ENCODE results near the gene LEFTY1.

Gene LEFTY1

DNA sequence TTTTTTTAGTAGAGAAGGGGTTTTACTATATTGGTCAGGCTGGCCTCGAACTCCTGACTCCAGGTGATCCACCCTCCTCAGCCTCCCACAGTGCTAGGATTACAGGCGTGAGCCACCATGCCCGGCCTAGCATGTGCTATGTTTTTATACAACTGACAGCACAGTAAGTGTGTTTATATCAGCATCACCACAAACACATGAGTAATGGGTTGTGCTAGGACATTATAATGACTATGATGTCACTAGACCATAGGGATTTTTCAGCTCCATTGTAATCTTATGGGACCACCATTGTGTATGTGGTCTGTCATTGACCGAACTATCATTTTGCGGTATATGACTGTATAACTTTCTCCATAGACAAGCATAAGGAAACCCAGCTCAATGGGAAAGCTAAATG, 45.8 kb upstream of the LEFTY1 start:
- no peak overlapping the region for H3K9ac ChIP-seq (ENCODE audit: low read depth, low read length, poor library complexity)
- no peaks in the 10 kb centered on the region for H3K36me3 ChIP-seq (replicated peaks in 1 of 2; ENCODE audit: control insufficient read depth in 2 of 2, insufficient read depth in 2 of 2, low read length in 2 of 2)
- WGBS, 2 donors (ENCODE audit: extremely low coverage in 2 of 2, insufficient read length in 2 of 2, insufficient replicate concordance in 1 of 2): no CpG with 5 or more reads among the region's 5 CpGs
- no peak for DNase-seq (ENCODE audit: low spot score)
- no peak overlapping the region for H3K14ac ChIP-seq (ENCODE audit: low read length)
- peaks cover 0 to 3% (median 2%) of the 10 kb centered on the region in 3 experiments for H3K27me3 ChIP-seq (ENCODE audit: control insufficient read depth in 3 of 3, insufficient read depth in 3 of 3, low read depth in 1 of 3, low read length in 3 of 3)
- peaks cover 0 to 1% of the 10 kb centered on the region in 2 donors for H3K4me1 ChIP-seq (ENCODE audit: control insufficient read depth in 2 of 2, insufficient read depth in 1 of 2, low read depth in 1 of 2, low read length in 2 of 2)
- no peak overlapping the region for H3K4ac ChIP-seq (ENCODE audit: low read length)
- H3K9me3 ChIP-seq (replicated peaks in 1 of 2; ENCODE audit: control insufficient read depth in 2 of 2, insufficient read depth in 1 of 2, low read depth in 1 of 2, low read length in 2 of 2): no peaks in the 10 kb centered on the region
- no peak overlapping the region for H4K91ac ChIP-seq (ENCODE audit: low read depth, low read length, poor library complexity)
- no peaks in the 10 kb centered on the region for H3K79me1 ChIP-seq (ENCODE audit: low read depth, low read length)
- no peak overlapping the region for H4K8ac ChIP-seq (ENCODE audit: low read depth, low read length)
- no peak overlapping the region for H2BK5ac ChIP-seq (ENCODE audit: low read length)
- peak overlapping the region; percentile 98 for H3K23ac ChIP-seq (ENCODE audit: low read depth, low read length, poor library complexity)
- no peak overlapping the region for H3K4me2 ChIP-seq (ENCODE audit: insufficient read depth, low read length, poor library complexity, severe bottlenecking)
- no peak overlapping the region for H2BK120ac ChIP-seq (ENCODE audit: low read depth, low read length)
- H2AK5ac ChIP-seq (ENCODE audit: low read depth, low read length): no peak overlapping the region
- no peak overlapping the region for H3K4me3 ChIP-seq (ENCODE audit: low read length in 2 of 2)
- H2AFZ ChIP-seq (ENCODE audit: low read length): no peak overlapping the region
- H3K27ac ChIP-seq (replicated peaks; ENCODE audit: low read length): no peak overlapping the region
- H2BK12ac ChIP-seq (ENCODE audit: low read length): no peak overlapping the region
- no peak overlapping the region for H3K18ac ChIP-seq (ENCODE audit: low read length)
- no peak overlapping the region for H2BK15ac ChIP-seq (ENCODE audit: low read length)

DNA sequence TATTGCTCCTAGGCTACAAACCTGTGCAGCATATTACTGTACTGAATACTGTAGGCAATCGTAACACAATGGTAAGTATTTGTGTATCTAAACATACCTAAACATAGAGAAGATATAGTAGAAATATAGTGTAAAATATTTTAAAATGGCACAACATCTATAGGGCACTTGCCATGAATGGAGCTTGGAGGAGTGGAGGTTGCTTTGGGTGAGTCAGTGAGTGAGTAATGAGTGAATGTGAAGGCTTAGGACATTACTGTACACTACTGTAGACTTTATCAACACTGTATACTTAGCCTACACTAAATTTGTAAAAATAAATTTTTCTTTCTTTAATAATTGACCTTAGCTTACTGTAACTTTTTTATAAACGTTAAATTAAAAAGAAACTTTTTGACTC, 44.1 kb upstream of the LEFTY1 start:
- H2BK15ac ChIP-seq (ENCODE audit: low read length): no peak overlapping the region
- no peak for DNase-seq (ENCODE audit: low spot score)
- no peak overlapping the region for H2AFZ ChIP-seq (ENCODE audit: low read length)
- H3K4me3 ChIP-seq (ENCODE audit: low read length in 2 of 2): no peak overlapping the region
- H2BK12ac ChIP-seq (ENCODE audit: low read length): no peak overlapping the region
- H3K27ac ChIP-seq (replicated peaks; ENCODE audit: low read length): no peak overlapping the region
- H3K4me1 ChIP-seq (ENCODE audit: control insufficient read depth in 2 of 2, insufficient read depth in 1 of 2, low read depth in 1 of 2, low read length in 2 of 2): peaks cover 0 to 1% of the 10 kb centered on the region in 2 donors
- no peaks in the 10 kb centered on the region for H3K9me3 ChIP-seq (replicated peaks in 1 of 2; ENCODE audit: control insufficient read depth in 2 of 2, insufficient read depth in 1 of 2, low read depth in 1 of 2, low read length in 2 of 2)
- no peaks in the 10 kb centered on the region for H3K36me3 ChIP-seq (replicated peaks in 1 of 2; ENCODE audit: control insufficient read depth in 2 of 2, insufficient read depth in 2 of 2, low read length in 2 of 2)
- no peak overlapping the region for H3K18ac ChIP-seq (ENCODE audit: low read length)
- no peaks in the 10 kb centered on the region for H3K27me3 ChIP-seq (ENCODE audit: control insufficient read depth in 3 of 3, insufficient read depth in 3 of 3, low read depth in 1 of 3, low read length in 3 of 3)
- no CpG with 5 or more reads among the region's 2 CpGs for WGBS, 2 donors (ENCODE audit: extremely low coverage in 2 of 2, insufficient read length in 2 of 2, insufficient replicate concordance in 1 of 2)
- H3K4ac ChIP-seq (ENCODE audit: low read length): no peak overlapping the region
- no peak overlapping the region for H3K4me2 ChIP-seq (ENCODE audit: insufficient read depth, low read length, poor library complexity, severe bottlenecking)
- no peak overlapping the region for H3K9ac ChIP-seq (ENCODE audit: low read depth, low read length, poor library complexity)
- H2BK120ac ChIP-seq (ENCODE audit: low read depth, low read length): no peak overlapping the region
- no peak overlapping the region for H4K8ac ChIP-seq (ENCODE audit: low read depth, low read length)
- no peak overlapping the region for H4K91ac ChIP-seq (ENCODE audit: low read depth, low read length, poor library complexity)
- no peaks in the 10 kb centered on the region for H3K79me1 ChIP-seq (ENCODE audit: low read depth, low read length)
- H3K14ac ChIP-seq (ENCODE audit: low read length): no peak overlapping the region
- H2AK5ac ChIP-seq (ENCODE audit: low read depth, low read length): no peak overlapping the region
- no peak overlapping the region for H2BK5ac ChIP-seq (ENCODE audit: low read length)
- H3K23ac ChIP-seq (ENCODE audit: low read depth, low read length, poor library complexity): no peak overlapping the region

DNA sequence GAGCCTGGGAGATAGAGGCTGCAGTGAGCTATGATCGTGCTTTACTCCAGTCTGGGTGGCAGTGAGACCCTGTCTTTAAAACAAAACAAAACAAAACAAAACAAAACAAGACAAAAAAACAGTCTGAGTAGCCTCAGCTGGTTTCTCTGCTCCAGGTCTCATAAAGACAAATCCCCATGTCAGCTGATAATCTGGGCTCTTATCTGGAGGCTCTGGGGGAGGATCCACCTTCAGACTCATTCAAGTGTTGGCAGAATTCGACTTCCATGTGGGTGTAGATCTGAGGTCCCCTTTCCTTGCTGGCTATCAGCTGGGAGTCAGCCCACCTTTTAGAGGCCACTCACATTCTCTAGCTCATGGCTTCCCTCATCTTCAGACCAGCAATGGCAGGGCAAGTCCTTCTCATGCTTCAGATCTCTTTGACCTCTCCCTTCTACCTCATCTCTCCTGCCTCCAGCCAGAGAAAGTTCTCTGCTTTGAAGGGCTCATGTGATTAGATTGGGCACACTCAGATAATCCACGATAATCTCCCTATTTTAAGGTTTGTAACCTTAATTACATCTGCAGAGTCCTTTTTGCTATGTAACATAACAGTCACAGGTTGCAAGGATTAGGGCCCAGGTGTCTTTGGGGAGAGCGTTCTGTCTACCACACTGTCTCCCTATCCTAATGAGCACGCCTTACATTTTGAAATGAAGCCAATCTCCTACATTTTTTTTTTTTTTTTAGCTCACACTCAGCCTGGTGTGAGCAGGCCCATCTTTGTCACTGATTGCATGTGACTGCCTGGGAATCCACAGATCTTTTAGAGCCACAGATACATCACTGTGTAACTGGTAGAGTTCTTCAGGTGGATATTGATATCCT, 42.6 kb upstream of the LEFTY1 start:
- Histone ChIP-seq H3K4me3 (ENCODE audit: low read length in 2 of 2) (no peak overlapping the region), H3K9me3 (replicated peaks in 1 of 2; ENCODE audit: control insufficient read depth in 2 of 2, insufficient read depth in 1 of 2, low read depth in 1 of 2, low read length in 2 of 2) (no peaks in the 10 kb centered on the region), H3K23ac (ENCODE audit: low read depth, low read length, poor library complexity) (no peak overlapping the region), H3K79me1 (ENCODE audit: low read depth, low read length) (no peaks in the 10 kb centered on the region), H3K4ac (ENCODE audit: low read length) (no peak overlapping the region), H3K36me3 (replicated peaks in 1 of 2; ENCODE audit: control insufficient read depth in 2 of 2, insufficient read depth in 2 of 2, low read length in 2 of 2) (no peaks in the 10 kb centered on the region), H4K91ac (ENCODE audit: low read depth, low read length, poor library complexity) (no peak overlapping the region), H2BK12ac (ENCODE audit: low read length) (no peak overlapping the region), H3K4me1 (ENCODE audit: control insufficient read depth in 2 of 2, insufficient read depth in 1 of 2, low read depth in 1 of 2, low read length in 2 of 2) (peaks cover 0 to 1% of the 10 kb centered on the region in 2 donors), H3K27me3 (ENCODE audit: control insufficient read depth in 3 of 3, insufficient read depth in 3 of 3, low read depth in 1 of 3, low read length in 3 of 3) (no peaks in the 10 kb centered on the region), H2AFZ (ENCODE audit: low read length) (no peak overlapping the region), H3K9ac (ENCODE audit: low read depth, low read length, poor library complexity) (no peak overlapping the region), H3K18ac (ENCODE audit: low read length) (no peak overlapping the region), H2AK5ac (ENCODE audit: low read depth, low read length) (no peak overlapping the region), H3K4me2 (ENCODE audit: insufficient read depth, low read length, poor library complexity, severe bottlenecking) (no peak overlapping the region), H4K8ac (ENCODE audit: low read depth, low read length) (no peak overlapping the region), H2BK5ac (ENCODE audit: low read length) (no peak overlapping the region), H2BK120ac (ENCODE audit: low read depth, low read length) (no peak overlapping the region), H3K27ac (replicated peaks; ENCODE audit: low read length) (no peak overlapping the region), H2BK15ac (ENCODE audit: low read length) (no peak overlapping the region), H3K14ac (ENCODE audit: low read length) (no peak overlapping the region)
- WGBS, 2 donors (ENCODE audit: extremely low coverage in 2 of 2, insufficient read length in 2 of 2, insufficient replicate concordance in 1 of 2): no CpG with 5 or more reads among the region's 5 CpGs
- no peak for DNase-seq (ENCODE audit: low spot score)

DNA sequence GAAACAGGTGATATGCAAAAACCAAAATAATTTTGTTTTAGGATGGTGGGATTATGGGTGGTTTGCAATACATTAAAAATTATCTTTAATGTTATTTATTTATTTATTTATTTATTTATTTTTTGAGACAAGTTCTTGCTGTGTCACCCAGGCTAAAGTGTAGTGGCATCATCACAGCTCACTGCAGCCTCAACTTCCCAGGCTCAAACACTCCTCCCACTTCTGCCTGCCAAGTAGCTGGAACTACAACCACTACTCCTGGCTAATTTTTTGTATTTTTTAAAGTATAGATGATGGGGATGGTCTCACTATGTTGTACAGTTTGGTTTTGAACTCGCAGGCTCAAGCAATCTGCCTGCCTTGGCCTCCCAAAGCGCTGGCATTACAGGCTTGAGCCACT, 41.6 kb upstream of the LEFTY1 start:
- no peak overlapping the region for H3K27ac ChIP-seq (replicated peaks; ENCODE audit: low read length)

More for the DNA sequence above, 41.6 kb upstream of the LEFTY1 start:
- H3K4me2 ChIP-seq (ENCODE audit: insufficient read depth, low read length, poor library complexity, severe bottlenecking): no peak overlapping the region
- H2BK12ac ChIP-seq (ENCODE audit: low read length): no peak overlapping the region
- H2AK5ac ChIP-seq (ENCODE audit: low read depth, low read length): no peak overlapping the region
- H3K9me3 ChIP-seq (replicated peaks in 1 of 2; ENCODE audit: control insufficient read depth in 2 of 2, insufficient read depth in 1 of 2, low read depth in 1 of 2, low read length in 2 of 2): no peaks in the 10 kb centered on the region
- no peak overlapping the region for H2BK15ac ChIP-seq (ENCODE audit: low read length)
- H2BK120ac ChIP-seq (ENCODE audit: low read depth, low read length): no peak overlapping the region
- H3K27me3 ChIP-seq (ENCODE audit: control insufficient read depth in 3 of 3, insufficient read depth in 3 of 3, low read depth in 1 of 3, low read length in 3 of 3): no peaks in the 10 kb centered on the region
- H3K4me1 ChIP-seq (ENCODE audit: control insufficient read depth in 2 of 2, insufficient read depth in 1 of 2, low read depth in 1 of 2, low read length in 2 of 2): peaks cover 0 to 1% of the 10 kb centered on the region in 2 donors
- no peak overlapping the region for H3K4ac ChIP-seq (ENCODE audit: low read length)
- H4K91ac ChIP-seq (ENCODE audit: low read depth, low read length, poor library complexity): no peak overlapping the region
- H3K23ac ChIP-seq (ENCODE audit: low read depth, low read length, poor library complexity): no peak overlapping the region
- H3K14ac ChIP-seq (ENCODE audit: low read length): no peak overlapping the region
- DNase-seq (ENCODE audit: low spot score): no peak
- H3K18ac ChIP-seq (ENCODE audit: low read length): no peak overlapping the region
- H2AFZ ChIP-seq (ENCODE audit: low read length): no peak overlapping the region
- H4K8ac ChIP-seq (ENCODE audit: low read depth, low read length): no peak overlapping the region
- H3K9ac ChIP-seq (ENCODE audit: low read depth, low read length, poor library complexity): no peak overlapping the region
- no peak overlapping the region for H2BK5ac ChIP-seq (ENCODE audit: low read length)
- no peaks in the 10 kb centered on the region for H3K79me1 ChIP-seq (ENCODE audit: low read depth, low read length)
- no peaks in the 10 kb centered on the region for H3K36me3 ChIP-seq (replicated peaks in 1 of 2; ENCODE audit: control insufficient read depth in 2 of 2, insufficient read depth in 2 of 2, low read length in 2 of 2)
- H3K4me3 ChIP-seq (ENCODE audit: low read length in 2 of 2): no peak overlapping the region
- no CpG with 5 or more reads among the region's 2 CpGs for WGBS, 2 donors (ENCODE audit: extremely low coverage in 2 of 2, insufficient read length in 2 of 2, insufficient replicate concordance in 1 of 2)

All from neuronal stem cell (in vitro differentiated cells).